NOMO-1 treated with dmso at 0.1 percent for 144 hours (cell line): ENCODE data around the gene PER1.

ENCODE experiments used
- DNase-seq: peaks from one replicate; lab custom pipeline; 2025; ENCODE audit not compliant: unreplicated experiment; lab: John Stamatoyannopoulos, UW

The PER1 gene

GRCh38 chr17:8103549-8103948 lies 48.7 kb downstream of the PER1 start:
- no peak for DNase-seq

GRCh38 chr17:8101721-8102120 lies 50.5 kb downstream of the PER1 start:
- DNase-seq = no peak

GRCh38 chr17:8100763-8101162 lies 51.4 kb downstream of the PER1 start:
- no peak for DNase-seq

- no peak for DNase-seq
These were observed 52.1 kb downstream of the PER1 start for GRCh38 chr17:8100111-8100510.

- no peak for DNase-seq
These were observed 55.7 kb downstream of the PER1 start for GRCh38 chr17:8096541-8096940.

- no peak for DNase-seq
These were observed 56.8 kb downstream of the PER1 start for GRCh38 chr17:8095361-8095760.

- DNase-seq = no peak
These were observed 61.0 kb downstream of the PER1 start for GRCh38 chr17:8091033-8091687.
